ENCODE results near the gene PRPSAP1. TPM values are rescaled to one million over a fixed set of nuclear protein-coding genes. Genes with fewer than 3 reads are reported as not detected.
A peak's percentile ranks its signal among the peaks of the same experiment; 100 is the strongest.
"Not testable (repeated sequence)": the region's sequence is repeated elsewhere in the genome, so short reads cannot be mapped to it uniquely, and the experiment has no call there.

Gene PRPSAP1
- total RNA-seq, 2 donors from 2014 or later, result 19.4 to 22.1 TPM

DNA sequence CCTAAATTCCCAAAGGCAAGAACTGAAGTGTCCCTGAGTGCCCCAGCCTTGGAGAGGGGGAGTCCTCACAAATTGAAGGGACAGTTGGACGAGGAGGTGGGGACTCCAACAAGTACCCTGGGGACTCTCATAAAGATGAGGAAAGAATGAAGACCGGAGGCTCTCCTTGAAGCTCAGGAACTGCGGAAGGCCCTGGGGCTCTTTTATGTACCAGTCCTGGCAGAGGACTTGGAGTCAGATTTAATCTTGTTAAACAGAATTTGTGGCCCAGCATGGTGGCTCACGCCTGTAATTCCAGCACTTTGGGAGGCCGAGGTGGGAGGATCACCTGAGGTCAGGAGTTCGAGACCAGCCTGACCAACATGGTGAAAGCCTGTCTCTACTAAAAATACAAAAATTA, 6.1 kb upstream of the PRPSAP1 start:
- H3K4me1 Mint-ChIP-seq; H3K9me3 ChIP-seq (ENCODE audit: control insufficient read depth, low read length, poor library complexity, severe bottlenecking); H3K36me3 Mint-ChIP-seq (ENCODE audit: low read depth); H3K27ac Mint-ChIP-seq; DNase-seq; H3K4me3 Mint-ChIP-seq; ATAC-seq; H3K27me3 Mint-ChIP-seq: not testable (repeated sequence)

DNA sequence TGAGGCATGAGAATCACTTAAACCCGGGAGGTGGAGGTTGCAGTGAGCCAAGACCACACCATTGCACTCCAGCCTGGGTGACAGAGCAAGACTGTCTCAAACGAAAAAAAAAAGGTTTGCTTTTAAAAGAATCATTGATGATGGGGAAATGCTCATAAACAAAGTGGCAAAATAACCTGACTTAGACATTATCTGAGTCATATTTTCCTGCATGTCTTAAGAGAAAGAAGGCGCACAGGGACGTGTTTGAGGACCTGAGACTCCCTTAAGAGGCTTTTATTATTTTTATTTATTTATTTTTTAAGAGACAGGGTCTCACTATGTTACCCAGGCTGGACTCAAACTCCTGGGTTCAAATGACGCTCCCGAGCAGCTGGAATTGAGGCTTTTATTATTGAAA, 5.7 kb upstream of the PRPSAP1 start:
- ATAC-seq, result no peak
- DNase-seq, result no peak
- H3K4me3 Mint-ChIP-seq, result no peak overlapping the region
- no peaks in the 10 kb centered on the region for H3K9me3 ChIP-seq (ENCODE audit: control insufficient read depth, low read length, poor library complexity, severe bottlenecking)
- no peaks in the 10 kb centered on the region for H3K36me3 Mint-ChIP-seq (ENCODE audit: low read depth)
- H3K27ac Mint-ChIP-seq, result no peak overlapping the region
- H3K4me1 Mint-ChIP-seq, result peaks cover 3% of the 10 kb centered on the region
- H3K27me3 Mint-ChIP-seq, result peaks cover 8% of the 10 kb centered on the region

DNA sequence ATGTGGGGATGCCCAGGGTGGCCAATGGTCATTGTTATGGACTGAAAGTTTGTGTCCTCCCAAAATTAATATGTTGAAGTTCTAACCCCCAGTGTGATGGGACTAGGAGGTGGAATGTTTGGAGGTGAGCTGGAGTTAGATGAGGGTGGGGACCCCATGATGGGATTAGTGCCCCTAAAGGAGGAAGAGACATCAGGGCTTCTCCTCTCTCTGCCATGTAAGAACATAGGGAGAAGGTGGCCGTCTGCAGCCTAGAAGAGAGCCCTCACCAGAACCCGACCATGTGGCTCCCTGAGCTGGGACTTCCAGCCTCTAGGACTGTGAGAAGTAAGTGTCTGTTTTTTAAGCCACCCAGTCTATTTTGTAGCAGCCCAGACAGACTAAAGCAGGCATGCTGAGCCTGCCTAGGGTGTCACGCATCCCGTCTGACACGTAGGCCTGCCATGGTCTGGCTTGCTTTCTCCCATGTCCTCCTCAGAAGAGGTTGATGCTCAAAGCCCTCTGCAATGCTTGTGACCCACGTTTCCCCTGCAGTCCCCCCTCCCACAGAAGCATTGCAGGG, 4.0 kb upstream of the PRPSAP1 start:
- no peak overlapping the region for H3K4me3 Mint-ChIP-seq

DNA sequence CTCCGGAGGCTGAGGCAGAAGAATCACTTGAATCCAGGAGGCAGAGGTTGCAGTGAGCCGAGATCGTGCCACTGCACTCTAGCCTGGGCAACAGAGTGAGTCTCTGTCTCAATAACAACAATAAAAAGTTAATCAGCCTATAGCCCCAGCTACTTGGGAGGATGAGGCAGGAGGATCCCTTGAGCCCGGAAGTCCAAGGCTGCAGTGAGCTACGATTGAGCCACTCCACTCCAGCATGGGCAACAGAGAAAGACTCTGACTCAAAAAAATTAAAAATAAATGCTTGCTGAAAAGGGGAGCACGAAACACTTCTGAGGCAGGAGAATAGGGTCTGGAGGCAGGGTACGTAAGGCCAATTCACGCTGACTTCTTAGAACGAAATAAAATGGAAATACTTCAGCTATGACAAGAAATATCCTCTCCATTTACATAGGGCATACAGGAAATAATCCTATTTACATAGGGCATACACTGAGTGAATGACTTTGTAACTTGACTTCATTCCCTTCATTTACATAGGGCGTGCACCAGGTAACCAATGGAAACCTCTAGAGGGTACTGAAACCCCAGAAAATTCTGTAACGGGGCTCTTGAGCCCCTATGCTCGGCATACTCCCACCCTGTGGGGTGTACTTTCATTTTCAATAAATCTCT, 3.2 kb upstream of the PRPSAP1 start:
- no peaks in the 10 kb centered on the region for H3K9me3 ChIP-seq (ENCODE audit: control insufficient read depth, low read length, poor library complexity, severe bottlenecking)
- Mint-ChIP-seq H3K27ac (no peak overlapping the region), H3K4me3 (no peak overlapping the region), H3K27me3 (peaks cover 5% of the 10 kb centered on the region), H3K36me3 (ENCODE audit: low read depth) (no peaks in the 10 kb centered on the region), H3K4me1 (peaks cover 15% of the 10 kb centered on the region)
- DNase-seq, result no peak
- ATAC-seq, result no peak

More for the DNA sequence above, 4.0 kb upstream of the PRPSAP1 start:
- DNase-seq, result no peak
- Mint-ChIP-seq H3K36me3 (ENCODE audit: low read depth) (no peaks in the 10 kb centered on the region), H3K27me3 (peaks cover 8% of the 10 kb centered on the region), H3K27ac (no peak overlapping the region), H3K4me1 (peaks cover 11% of the 10 kb centered on the region)
- ATAC-seq, result no peak
- H3K9me3 ChIP-seq (ENCODE audit: control insufficient read depth, low read length, poor library complexity, severe bottlenecking), result no peaks in the 10 kb centered on the region

DNA sequence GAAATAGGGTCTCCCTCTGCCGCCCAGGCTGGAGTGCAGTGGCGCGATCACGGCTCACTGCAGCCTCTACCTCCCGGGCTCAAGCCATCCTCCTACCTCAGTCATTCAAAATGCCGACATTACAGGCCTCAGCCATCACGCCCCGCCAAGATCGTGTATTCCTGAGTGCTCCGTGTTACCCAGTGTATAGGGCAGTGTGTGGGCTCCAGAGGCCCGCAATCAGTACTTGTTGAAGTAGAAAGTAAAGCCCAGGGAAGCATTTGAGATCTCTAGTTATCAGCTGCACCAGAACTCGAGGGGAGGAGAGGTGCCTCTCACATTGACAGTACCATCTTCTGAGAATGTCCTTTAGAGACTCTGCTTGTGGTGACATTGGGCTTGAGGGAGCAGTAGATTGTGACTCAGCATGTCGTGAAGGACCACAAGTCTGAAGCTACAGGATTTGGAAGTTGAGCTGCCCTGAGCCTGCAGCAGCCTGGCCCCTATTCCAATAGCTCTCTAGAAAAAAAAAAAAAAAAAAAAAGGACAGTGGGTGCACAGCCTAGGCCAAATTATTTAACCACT, 1.1 kb upstream of the PRPSAP1 start:
- H3K9me3 ChIP-seq (ENCODE audit: control insufficient read depth, low read length, poor library complexity, severe bottlenecking), result no peaks in the 10 kb centered on the region
- Mint-ChIP-seq H3K27ac (peak overlapping the region; percentile 92), H3K4me3 (peak overlapping the region; percentile 98), H3K27me3 (no peaks in the 10 kb centered on the region), H3K36me3 (ENCODE audit: low read depth) (no peaks in the 10 kb centered on the region), H3K4me1 (peaks cover 18% of the 10 kb centered on the region)
- no peak for ATAC-seq
- DNase-seq, result no peak

DNA sequence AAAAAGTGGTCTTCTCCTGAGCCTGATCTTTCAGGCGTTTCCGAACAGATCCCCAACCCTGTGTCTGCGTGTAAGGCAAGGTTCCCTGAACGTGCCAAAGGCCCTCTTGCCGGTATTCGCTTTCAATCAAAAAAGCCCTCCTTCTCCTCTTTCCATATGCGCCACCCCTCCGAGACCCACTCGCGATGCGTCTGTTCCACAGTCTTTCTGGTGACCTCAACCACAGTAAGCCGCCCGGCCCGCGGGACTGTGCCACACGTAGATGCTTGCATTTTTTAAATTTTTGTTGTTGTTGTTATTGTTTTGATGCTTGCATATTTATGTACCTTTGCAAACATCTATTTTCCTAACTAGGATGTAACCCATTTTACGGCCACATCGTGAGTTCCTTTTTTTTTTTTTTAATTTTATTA, 607 bp upstream of the PRPSAP1 start:
- no peaks in the 10 kb centered on the region for H3K36me3 Mint-ChIP-seq (ENCODE audit: low read depth)
- peak overlapping the region; percentile 92 for H3K27ac Mint-ChIP-seq
- no peaks in the 10 kb centered on the region for H3K27me3 Mint-ChIP-seq
- peak overlapping the region; percentile 98 for H3K4me3 Mint-ChIP-seq
- peaks cover 18% of the 10 kb centered on the region for H3K4me1 Mint-ChIP-seq
- ATAC-seq (no peak), DNase-seq (no peak)
- H3K9me3 ChIP-seq (ENCODE audit: control insufficient read depth, low read length, poor library complexity, severe bottlenecking), result no peaks in the 10 kb centered on the region

DNA sequence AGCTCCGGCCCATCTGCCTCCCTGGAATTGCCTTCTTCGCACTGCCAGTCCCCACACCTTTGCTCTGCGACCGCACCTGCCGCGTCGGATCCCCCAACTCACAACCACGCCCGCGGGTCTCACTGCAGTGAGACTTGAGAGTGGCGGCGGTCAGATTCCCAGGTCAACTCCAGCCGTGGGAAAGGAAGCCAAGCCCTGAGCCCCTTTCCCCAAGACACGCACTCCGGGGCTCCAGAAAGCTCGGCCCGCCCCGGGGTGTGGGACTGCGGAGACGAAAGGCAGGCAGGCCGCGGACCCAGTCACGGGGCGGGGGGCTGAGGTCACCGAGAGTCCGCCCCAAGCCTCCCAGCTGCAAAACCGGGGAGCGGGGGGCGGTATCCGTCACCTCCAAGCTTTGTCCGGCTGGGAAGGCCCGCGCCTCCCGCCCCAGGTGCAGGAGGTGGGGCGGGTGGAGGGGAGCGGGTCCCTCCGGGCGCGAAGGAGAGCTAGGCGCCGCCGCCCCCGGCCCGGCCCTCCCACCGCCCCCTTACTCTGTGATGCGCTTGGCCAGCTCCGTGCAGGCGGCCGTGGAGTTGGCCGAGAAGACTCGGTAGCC, 615 bp downstream of the PRPSAP1 start:
- H3K9me3 ChIP-seq (ENCODE audit: control insufficient read depth, low read length, poor library complexity, severe bottlenecking), result no peaks in the 10 kb centered on the region
- Mint-ChIP-seq H3K27me3 (no peaks in the 10 kb centered on the region), H3K4me1 (peaks cover 18% of the 10 kb centered on the region), H3K4me3 (peak overlapping the region; percentile 98), H3K36me3 (ENCODE audit: low read depth) (no peaks in the 10 kb centered on the region), H3K27ac (peak overlapping the region; percentile 63)
- ATAC-seq (no peak), DNase-seq (no peak)

DNA sequence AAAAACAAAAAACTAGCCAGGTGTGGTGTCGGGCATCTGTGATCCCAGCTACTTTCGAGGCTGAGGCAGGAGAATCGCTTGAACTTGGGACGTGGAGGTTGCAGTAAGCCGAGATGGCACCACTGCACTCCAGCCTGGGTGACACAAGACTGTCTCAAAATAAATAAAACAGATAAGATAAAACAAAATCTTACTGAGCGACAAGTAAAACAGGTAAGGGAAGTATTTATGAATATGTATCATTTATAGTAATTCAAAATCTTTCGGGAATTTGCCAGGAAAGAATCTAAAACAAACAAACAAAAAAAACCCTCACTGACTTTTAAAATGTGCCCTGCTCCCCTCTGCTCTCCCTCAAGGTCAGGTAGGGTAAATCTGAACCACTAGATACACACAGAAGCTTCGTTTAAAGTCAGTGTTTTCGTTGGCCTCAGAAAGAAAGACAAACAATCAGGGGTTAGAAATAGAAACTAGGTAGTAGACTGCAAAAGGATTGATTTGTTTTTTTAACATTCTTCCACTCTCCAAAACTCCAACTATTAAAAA, 2.1 kb downstream of the PRPSAP1 start:
- ATAC-seq, result no peak
- no peaks in the 10 kb centered on the region for H3K27me3 Mint-ChIP-seq
- H3K4me1 Mint-ChIP-seq, result peaks cover 21% of the 10 kb centered on the region
- H3K36me3 Mint-ChIP-seq (ENCODE audit: low read depth), result peaks cover 5% of the 10 kb centered on the region
- H3K4me3 Mint-ChIP-seq, result peak overlapping the region; percentile 98
- H3K27ac Mint-ChIP-seq, result peak overlapping the region; percentile 63
- no peak for DNase-seq
- no peaks in the 10 kb centered on the region for H3K9me3 ChIP-seq (ENCODE audit: control insufficient read depth, low read length, poor library complexity, severe bottlenecking)

DNA sequence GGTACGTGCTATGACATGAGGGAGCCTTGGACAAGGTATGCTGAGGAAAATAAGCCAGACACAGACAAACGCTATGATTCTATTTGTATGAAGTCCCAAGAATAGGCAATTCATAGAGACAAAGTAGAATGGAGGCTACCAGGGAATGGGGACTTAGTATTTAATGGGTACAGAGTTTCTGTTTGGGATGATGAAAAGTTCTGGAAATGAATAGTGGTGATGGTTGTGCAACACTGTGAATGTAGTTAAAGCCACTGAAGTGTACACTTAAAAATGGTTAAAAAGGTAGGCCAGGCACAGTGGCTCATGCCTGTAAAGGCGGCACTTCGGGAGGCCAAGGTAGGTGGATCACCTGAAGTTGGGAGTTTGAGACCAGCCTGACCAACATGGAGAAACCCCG, 3.3 kb downstream of the PRPSAP1 start:
- H3K4me3 Mint-ChIP-seq, result no peak overlapping the region
- no peak for DNase-seq
- H3K36me3 Mint-ChIP-seq (ENCODE audit: low read depth), result peaks cover 10% of the 10 kb centered on the region
- peaks cover 21% of the 10 kb centered on the region for H3K4me1 Mint-ChIP-seq
- no peak overlapping the region for H3K27ac Mint-ChIP-seq
- no peak for ATAC-seq
- H3K27me3 Mint-ChIP-seq, result no peaks in the 10 kb centered on the region
- H3K9me3 ChIP-seq (ENCODE audit: control insufficient read depth, low read length, poor library complexity, severe bottlenecking), result no peaks in the 10 kb centered on the region

DNA sequence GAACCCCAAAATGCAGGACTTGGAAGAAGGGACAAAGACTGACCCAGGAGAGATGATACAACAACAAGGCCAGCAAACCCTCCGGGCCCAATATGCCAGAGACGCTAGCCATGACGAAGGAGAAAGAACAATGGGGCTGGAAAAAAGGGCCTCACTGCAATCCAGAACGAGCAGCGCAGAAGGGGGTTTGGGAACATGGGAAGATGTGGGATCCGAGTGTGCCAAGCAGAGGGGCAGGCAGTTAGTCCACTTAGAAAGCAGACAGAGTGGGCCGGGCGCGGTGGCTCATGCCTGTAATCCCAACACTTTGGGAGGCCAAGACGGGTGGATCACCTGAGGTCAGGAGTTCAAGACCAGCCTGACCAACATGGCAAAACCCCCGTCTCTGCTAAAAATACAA, 6.8 kb downstream of the PRPSAP1 start:
- H3K27ac Mint-ChIP-seq; ATAC-seq; H3K4me1 Mint-ChIP-seq; H3K4me3 Mint-ChIP-seq; H3K27me3 Mint-ChIP-seq; DNase-seq; H3K9me3 ChIP-seq (ENCODE audit: control insufficient read depth, low read length, poor library complexity, severe bottlenecking): not testable (repeated sequence)
- H3K36me3 Mint-ChIP-seq (ENCODE audit: low read depth), result peaks cover 13% of the 10 kb centered on the region

DNA sequence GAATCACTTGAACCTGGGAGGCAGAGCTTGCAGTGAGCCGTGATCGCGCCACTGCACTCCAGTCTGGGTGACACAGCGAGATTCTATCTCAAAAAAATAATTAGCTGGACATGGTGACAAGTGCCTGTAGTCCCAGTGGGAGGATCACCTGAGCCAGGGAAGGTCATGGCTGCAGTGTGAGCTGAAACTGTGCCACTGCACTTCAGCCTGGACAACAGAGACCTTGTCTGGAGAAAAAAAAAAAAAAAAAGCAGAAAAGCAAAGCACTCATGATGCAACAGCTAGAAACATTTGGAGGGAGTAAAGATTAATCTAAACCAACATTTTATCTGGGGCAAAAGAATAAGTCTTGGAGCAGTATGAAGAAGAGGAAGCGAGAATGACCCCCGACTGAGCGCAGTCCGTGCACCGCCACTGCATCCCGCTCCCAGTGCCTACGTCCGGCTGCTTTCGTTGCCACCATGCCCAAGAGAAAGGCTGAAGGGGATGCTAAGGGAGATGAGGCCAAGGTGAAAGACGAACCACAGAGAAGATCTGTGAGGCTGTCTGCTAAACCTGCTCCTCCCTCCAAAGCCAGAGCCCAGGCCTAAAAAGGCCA, 8.2 kb downstream of the PRPSAP1 start:
- H3K27ac Mint-ChIP-seq, result no peak overlapping the region
- no peak for ATAC-seq
- H3K27me3 Mint-ChIP-seq, result no peaks in the 10 kb centered on the region
- H3K4me1 Mint-ChIP-seq, result peaks cover 7% of the 10 kb centered on the region
- H3K36me3 Mint-ChIP-seq (ENCODE audit: low read depth), result peaks cover 13% of the 10 kb centered on the region
- no peak for DNase-seq
- H3K9me3 ChIP-seq (ENCODE audit: control insufficient read depth, low read length, poor library complexity, severe bottlenecking), result no peaks in the 10 kb centered on the region
- H3K4me3 Mint-ChIP-seq, result peak overlapping the region; percentile 19

DNA sequence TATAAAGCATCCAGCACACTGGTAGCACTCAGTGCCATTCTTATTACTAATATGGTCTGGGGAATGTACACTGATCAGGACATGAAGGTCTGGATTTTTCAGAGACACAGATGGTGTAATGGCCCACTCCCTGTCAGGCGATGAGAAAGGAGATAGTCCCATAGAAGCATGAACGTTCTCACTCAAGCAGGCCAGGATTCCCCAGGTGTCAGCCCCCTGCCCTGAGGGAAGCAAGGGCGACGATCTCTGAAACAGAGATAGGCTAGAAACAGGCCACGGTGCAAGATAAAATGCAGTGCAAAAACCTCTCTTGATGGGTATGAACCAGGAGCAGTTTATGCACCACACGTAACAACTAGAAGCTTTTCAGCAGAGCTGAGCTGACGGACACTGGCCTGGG, 10.6 kb downstream of the PRPSAP1 start:
- Mint-ChIP-seq H3K4me3 (no peak overlapping the region), H3K36me3 (ENCODE audit: low read depth) (peaks cover 13% of the 10 kb centered on the region), H3K27ac (no peak overlapping the region), H3K4me1 (peaks cover 11% of the 10 kb centered on the region), H3K27me3 (no peaks in the 10 kb centered on the region)
- ATAC-seq (no peak), DNase-seq (no peak)
- H3K9me3 ChIP-seq (ENCODE audit: control insufficient read depth, low read length, poor library complexity, severe bottlenecking), result no peaks in the 10 kb centered on the region

DNA sequence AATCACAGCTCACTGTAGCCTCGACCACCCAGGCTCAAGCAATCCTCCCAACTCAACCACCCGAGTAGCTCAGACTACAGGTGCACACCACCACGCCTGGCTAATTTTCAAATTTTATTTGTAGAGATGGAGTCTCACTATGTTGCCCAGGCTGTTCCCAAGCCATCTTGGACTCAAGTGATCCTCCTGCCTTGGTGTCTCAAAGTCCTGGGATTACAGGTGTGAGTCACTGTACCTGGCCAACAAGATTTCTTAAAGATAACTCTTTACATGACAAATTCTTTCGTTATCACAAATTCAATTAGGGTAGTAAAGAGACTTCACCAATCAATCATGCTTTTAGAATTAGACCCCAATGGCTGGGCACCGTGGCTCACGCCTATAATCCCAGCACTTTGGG, 12.4 kb downstream of the PRPSAP1 start:
- Mint-ChIP-seq H3K27me3 (no peaks in the 10 kb centered on the region), H3K36me3 (ENCODE audit: low read depth) (peaks cover 7% of the 10 kb centered on the region), H3K4me1 (peaks cover 12% of the 10 kb centered on the region), H3K27ac (no peak overlapping the region), H3K4me3 (no peak overlapping the region)
- ATAC-seq, result no peak
- no peak for DNase-seq
- H3K9me3 ChIP-seq (ENCODE audit: control insufficient read depth, low read length, poor library complexity, severe bottlenecking), result no peaks in the 10 kb centered on the region

Measured in T-helper 17 cell (primary cell).